Stimulated activated CD4-positive, alpha-beta T cell treated with anti-CD3 and anti-CD28 coated beads, Interleukin-12 subunit alpha, Interleukin-12 subunit beta, amount 100 ng/mL, for 48 hours (primary cell): Measurements from ENCODE around the gene AQP3.
"Not testable (repeated sequence)": the region's sequence is repeated elsewhere in the genome, so short reads cannot be mapped to it uniquely, and the experiment has no call there.

Experiments used
- DNase-seq, 3 donors: peaks; one replicate each; pipeline ENCODE4 v3.0.0-alpha.2; 2020; ENCODE audit warnings: low read depth in 2 of 3, low spot score in 1 of 3

The AQP3 gene

DNA sequence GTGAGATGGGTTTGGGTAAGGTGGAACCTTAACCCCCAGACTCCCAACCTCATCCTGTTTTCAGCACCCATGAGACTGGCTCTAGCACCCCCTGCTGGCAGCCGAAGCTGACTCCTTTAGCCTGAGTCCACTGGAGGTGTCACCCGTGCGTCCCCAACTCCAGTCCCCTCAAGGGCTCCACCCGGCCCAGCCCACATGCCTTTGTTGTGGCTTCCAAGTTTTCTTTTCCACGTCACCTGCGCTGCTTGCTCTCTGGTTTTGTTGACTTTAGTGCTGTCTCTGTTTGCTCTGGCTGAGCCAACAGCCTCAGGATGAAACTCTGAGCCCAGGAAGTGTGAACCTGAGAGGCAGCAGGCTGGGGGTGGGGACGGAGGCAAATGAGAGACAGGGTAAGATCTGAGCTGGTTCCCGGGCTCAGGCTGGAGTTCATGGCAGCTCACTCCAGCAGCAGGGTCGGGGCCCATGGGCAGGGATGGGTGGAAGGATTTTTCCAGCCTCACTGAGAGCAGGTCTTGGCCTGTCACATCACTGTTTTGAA lies 31.8 kb downstream of the AQP3 start:
- peak; percentile 91 to 95 (median 91) for DNase-seq

DNA sequence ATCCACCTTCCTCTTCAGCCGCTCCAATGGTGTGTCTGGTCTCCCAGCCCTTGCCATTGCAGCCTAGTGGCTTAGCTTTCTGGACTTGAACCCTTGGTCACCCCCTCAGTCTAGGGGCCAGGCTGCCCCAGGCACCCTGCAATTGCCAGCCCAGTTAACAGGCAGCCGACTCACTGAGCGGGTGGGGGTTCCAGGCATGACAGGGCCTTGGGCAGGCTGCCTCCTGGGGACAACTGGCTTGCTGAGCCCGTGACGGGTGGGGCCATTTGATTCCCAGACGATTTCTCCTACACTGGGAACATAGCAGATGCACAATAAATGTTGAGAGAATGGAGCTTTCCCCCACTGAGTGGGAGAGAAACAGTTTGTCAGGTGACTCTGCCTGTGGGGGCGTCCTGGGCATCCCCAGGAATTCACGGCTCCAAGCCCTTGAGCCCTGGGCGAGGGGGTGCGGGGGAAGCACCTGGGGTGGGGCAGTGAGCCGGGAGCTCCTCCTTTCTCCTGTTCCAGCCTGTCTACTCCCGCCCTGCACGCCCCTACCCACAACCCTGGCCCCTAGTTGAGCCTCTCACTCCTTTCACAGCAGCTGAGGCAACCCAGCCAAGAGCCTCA lies 32.4 kb downstream of the AQP3 start:
- DNase-seq: no peak

DNA sequence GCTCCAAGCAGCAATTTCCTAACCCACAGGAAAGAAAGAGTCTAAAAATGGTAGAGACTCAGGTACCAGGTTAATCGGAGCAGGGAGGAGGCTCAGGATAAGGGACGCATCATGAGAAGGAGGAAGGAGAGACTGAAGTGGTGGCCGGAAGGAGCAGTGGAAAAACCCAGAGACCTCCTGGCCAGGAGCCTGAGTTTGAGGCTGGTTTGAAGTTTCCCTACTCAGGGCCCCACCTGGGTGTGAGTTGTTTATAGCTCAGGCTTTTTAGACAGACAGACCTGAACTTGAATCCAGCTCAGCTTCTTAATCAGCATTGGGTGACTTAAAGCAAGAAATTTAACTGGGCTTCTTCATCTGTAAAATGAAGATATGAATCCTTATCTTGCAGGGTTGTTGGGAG lies 33.1 kb downstream of the AQP3 start:
- DNase-seq: no peak

DNA sequence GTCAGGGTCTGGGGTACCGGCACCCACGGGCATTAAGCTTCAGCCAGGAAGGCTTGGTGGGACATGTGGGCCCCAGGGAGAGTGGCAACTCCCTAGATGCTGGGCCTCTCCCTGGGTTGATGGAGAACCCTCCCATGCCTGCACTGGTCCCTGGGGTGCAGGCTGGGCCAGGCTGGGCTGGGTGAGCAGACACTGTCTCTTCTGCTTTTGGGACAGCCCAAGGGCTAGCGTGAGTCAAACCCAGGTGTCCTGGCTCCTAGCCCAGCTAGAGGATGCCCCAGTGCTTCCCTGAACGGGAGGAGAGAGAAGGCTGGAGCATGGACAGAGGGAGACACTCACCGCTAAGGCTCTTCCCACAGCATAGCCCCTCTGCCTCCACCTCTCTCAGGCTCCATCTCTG lies 39.3 kb downstream of the AQP3 start:
- no peak for DNase-seq

DNA sequence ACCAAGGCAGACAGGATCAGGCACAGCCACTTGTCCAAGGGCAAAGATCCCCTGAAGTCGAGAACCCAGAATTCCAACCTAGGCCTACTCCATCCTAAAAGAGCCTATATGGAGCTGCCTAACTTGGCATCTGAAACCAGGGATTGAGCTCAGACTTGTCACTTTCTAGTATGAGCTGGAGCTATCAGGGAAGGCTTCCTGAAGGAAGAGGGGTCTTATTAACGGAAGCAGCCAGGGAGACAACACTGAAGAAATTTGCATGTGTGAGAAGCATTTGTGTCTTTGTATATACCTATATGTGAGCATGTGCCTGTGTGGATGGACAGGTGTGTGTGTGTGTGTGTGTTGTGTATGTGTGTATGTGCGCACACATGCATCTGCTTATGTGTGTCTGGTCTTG lies 40.3 kb downstream of the AQP3 start:
- DNase-seq: no peak

DNA sequence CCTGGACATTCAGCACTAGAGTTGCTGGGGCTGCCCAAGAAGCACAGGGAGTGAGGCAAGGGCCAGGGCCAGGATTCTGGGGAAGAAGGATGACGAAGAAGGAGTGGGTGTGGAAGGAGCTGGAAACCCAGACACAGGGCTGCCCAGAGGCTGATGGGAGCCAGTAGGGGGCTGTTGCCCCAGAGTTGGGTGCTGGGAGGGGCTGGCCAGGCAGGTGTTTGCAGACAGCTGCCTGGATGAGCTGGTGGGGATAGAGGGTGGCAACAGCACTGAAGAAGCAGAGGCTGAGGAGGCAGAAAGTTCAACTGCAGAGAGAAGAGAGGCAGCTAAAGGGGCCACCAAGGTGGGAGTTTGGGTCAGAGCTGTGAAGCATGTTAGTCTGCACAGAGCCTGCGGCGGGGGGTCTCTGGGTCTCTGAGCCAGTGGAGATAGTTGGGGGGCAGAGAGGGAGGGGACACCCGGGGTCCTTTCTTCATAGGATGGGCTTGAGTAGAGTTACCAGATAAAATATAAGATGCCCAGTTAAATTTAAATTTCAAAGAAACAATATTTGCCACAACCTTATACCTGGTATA lies 42.5 kb downstream of the AQP3 start:
- no peak for DNase-seq

DNA sequence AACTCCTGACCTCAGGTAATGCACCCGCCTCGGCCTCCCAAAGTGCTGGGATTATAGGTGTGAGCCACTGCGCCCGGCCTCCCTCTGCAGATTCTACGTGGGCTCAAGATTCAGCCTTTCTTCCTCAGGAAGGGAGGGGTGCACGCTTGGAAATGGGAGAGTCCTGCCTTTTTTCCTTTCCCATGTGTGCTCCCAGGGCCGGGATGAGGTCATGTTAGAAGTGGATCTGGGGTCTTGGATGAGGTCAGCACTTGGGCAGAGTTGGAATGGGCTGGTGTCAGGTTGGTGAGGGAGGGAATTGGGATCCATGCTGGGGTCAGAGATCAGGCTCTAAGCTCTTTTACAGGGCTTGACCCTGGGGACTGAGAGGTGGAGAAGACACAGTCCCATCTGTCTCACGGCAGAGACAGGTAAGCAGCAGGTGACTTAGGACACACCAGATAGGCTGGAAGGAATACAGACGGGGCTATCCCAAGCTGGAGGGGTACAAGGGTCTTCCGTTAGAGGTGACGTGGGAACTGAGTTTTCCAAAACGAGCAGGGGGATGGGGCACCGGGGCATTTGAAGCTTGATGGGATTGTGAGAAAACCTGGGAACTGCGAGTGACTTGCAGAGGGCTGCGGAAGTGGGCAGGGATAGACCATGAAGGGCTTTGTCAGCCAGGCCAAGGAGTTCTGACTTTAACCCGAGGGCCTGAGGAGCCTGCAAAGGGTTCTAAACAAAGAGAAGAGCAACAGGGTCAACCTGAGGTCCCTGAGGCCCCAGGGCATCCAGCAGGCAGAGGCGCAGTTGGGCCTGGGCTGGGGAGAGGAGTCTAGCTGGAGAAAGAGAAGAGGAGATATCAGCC lies 43.2 kb downstream of the AQP3 start:
- DNase-seq: no peak

DNA sequence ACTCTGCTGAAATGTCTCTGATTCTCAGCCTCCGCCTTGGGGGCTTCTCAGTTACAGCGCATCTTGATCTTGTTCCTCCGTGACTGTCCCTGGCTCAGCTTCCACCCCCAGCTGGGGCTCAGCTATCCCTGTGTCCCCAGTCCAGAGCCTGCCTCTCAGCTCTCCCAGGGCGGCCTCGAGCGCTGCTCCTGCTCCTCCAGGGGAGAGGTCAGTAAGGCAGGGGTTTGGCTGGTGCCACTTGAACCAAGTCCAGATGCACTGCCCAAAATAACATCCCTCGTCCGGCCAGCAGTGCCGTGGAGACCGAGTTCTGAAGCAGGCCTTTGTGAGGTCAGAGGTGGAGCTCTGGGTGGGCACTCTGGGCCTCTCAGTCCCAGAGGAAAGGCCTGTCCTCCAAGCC lies 45.0 kb downstream of the AQP3 start, which contains the start of gene AQP7:
TSS of gene AQP7 (minus strand) at position 198 of the 400 bp plus-strand sequence. CDS start 1,306 bp downstream, outside the sequence.
- not testable (repeated sequence) for DNase-seq

DNA sequence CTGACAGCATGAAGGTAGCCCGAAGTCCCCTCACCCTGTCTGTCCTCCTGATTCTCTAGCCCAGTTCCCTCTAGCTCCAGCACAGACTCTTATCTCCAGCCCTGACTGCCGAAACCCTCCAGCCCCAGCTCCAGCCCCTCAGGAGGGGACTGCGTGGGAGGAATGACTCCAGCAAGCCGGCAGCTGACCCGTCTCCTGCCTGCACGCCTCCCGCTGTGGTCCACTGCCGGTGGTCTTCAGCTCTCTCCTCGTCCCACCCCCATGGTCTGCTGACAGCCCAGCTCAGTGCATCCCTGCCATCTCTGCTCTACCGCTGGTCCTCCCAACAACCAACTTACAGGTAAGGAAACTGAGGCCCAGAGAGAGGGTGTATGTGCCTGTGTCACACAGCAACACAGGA lies 45.6 kb downstream of the AQP3 start:
- DNase-seq: not testable (repeated sequence)

DNA sequence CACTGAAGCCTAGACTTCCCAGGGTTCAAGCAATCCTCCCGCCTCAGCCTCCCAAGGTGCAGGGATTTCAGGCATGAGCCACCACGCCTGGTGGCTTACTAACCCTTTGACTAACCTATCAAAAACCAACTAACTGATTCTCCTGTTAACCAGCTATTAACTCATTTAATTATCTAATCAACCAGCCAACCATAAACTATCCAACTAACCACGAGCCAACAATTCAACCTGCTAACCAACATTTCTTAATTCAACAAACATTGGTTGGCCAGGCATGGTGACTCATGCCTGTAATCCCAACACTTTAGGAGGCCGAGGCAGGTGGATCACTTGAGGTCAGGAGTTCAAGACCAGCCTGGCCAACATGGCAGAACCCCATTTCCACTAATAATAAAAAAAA lies 48.3 kb downstream of the AQP3 start:
- not testable (repeated sequence) for DNase-seq

DNA sequence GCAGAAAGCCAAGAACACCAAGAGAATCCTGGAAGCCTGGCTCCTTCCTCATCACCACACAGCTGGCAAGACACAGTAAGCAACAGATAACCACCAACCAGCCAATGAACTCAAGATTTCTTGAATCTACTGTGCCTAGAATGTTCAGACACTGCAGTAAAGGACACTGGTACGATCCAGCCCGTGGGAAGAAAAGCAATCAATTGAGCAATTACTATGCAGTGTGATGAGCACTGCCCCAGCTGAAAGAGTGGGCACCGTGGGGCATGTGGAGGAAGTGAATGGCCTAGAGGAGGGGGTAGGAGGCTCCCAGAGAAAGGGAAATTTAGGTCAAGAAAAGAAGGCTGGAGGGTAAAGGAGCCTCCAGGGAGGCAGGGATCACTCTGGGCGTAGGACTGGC lies 49.6 kb downstream of the AQP3 start:
- DNase-seq: not testable (repeated sequence)

DNA sequence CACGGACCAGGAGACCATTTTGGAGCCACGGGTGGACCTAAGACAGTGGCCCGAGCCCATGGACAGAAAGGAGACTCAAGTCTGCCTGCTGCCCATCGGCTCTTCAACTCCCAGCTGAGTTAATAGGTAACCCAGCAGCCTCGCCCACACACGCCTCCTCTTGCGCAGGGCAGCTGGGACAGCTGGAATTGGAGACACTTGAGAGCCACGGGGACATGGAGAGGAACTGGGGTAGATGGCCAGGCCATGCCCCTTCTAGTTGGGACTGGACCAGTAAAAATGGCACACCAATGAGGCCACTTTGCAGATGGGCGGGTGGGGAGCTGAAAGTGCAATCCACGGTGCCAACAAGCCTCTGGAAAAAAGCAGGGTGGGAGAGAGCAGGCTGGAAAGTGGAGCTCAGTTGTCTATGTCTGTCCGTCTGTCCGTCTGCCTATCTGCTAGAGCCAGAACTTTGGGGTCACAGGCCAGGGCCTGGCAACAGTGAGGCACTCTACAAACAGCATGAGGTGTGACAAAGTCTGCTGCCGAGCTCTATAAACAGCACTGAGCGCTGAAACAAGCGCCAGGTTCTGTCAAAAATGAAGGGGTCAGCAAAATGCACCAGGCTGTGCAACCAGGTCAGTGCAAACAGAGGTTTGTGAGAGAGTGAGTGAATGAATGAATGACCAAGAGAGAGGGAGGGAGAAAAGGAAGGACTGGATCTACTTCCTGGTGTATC lies 52.1 kb downstream of the AQP3 start:
- DNase-seq: not testable (repeated sequence)

DNA sequence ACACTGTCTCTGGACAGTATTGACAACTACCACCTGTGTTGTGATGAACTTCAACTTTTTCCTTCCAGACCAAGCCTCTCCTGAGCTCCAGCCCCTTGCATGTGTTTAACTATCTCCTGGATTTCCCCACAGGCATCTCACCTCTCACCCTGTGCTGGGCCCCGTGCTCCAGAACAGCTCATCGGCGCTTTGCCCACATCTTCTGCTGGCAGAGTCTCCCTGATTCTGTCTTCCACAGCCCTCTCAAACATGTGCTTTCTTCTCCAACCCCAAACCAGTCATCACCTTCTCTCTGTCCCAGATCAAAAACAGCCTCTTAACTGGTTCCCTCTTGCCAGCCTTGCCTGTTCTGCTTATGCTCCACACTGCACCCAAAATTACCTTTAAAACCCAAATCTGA lies 53.4 kb downstream of the AQP3 start:
- not testable (repeated sequence) for DNase-seq

DNA sequence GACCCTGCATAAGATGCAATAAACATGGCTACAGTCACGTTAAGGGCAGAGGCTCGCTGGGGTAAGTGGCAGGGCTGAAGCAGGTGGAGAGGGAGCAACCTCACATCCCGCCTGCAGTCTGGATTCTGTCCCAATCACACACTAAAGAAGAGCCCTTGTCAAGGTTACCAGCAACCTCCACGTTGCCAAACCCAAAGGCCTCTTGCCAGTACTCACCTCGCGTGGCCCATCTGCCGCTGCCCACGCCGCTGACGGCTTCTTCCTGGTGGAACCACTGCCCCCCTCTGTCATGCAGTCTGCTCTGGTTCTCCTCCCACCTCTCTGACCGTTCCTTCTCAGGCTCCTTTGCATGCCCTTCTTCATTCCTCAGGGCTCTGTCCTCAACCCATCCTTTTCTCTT lies 53.8 kb downstream of the AQP3 start:
- no peak for DNase-seq

DNA sequence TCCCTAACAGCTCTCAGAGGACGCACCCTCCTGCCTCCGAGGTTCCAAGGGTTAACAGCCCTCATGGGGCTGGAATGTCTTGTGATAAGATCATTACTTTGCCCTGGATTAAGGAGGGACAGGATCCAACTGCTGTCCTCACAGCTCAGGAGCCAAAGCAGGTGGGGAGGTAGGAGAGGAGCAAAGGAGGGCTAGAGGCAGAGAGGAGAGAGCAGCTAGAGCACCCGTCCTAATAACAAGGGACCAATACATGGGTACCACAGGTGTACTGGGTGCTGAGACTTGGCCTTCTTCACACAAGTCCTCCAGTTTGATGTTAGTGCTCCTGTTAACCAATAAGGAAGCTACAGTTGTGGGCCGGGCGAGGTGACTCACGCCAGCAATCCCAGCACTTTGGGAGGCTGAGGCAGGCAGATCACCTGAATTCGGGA lies 54.8 kb downstream of the AQP3 start:
- DNase-seq: not testable (repeated sequence)
